Trophoblast cell (in vitro differentiated cells and primary cell): ENCODE measurements around the gene AUTS2.

ENCODE experiments used
- DNase-seq, 2 donors: peaks; one replicate each; pipeline ENCODE4 v3.0.0-alpha.2; 2016
- H2AFZ ChIP-seq: 2 replicates; pipeline ENCODE4 v1.6.1; 2013; ENCODE audit warnings: low read length, moderate library complexity, mild to moderate bottlenecking; ENCODE audit not compliant: insufficient read depth, poor library complexity
- H2AK5ac ChIP-seq: 2 replicates; pipeline ENCODE4 v1.6.1; 2013; ENCODE audit warnings: mild to moderate bottlenecking, low read length
- H2BK120ac ChIP-seq: 2 replicates; pipeline ENCODE4 v1.6.1; 2013; ENCODE audit warnings: low read length, mild to moderate bottlenecking, moderate library complexity; ENCODE audit not compliant: insufficient read depth, poor library complexity
- H2BK12ac ChIP-seq: 2 replicates; pipeline ENCODE4 v1.6.1; 2013; ENCODE audit warnings: mild to moderate bottlenecking, low read length, moderate library complexity
- H2BK5ac ChIP-seq: 2 replicates; pipeline ENCODE4 v1.6.1; 2013; ENCODE audit warnings: low read length, low read depth, moderate library complexity, mild to moderate bottlenecking; ENCODE audit not compliant: poor library complexity
- H3K14ac ChIP-seq: 2 replicates; pipeline ENCODE4 v1.6.1; 2013; ENCODE audit warnings: mild to moderate bottlenecking, low read length
- H3K18ac ChIP-seq: 2 replicates; pipeline ENCODE4 v1.6.1; 2013; ENCODE audit warnings: mild to moderate bottlenecking, low read length
- H3K23ac ChIP-seq: 2 replicates; pipeline ENCODE4 v1.6.1; 2013; ENCODE audit warnings: low read length
- H3K27ac ChIP-seq: 2 replicates; pipeline ENCODE4 v1.5.1; 2013; ENCODE audit warnings: low read depth, mild to moderate bottlenecking, inconsistent platforms, low read length, moderate library complexity
- H3K27me3 ChIP-seq: 2 replicates; pipeline ENCODE4 v1.6.1; 2013; ENCODE audit warnings: inconsistent platforms, mild to moderate bottlenecking, low read length, moderate library complexity; ENCODE audit not compliant: insufficient read depth
- H3K36me3 ChIP-seq, 2 experiments: 1 replicate in 1 of 2; 2 replicates in 1 of 2; pipeline ENCODE4 v1.6.1; 2013; ENCODE audit warnings: low read length in 2 of 2, mild to moderate bottlenecking in 2 of 2, moderate library complexity in 1 of 2; ENCODE audit not compliant: insufficient read depth in 2 of 2, control insufficient read depth in 1 of 2
- H3K4ac ChIP-seq: 2 replicates; pipeline ENCODE4 v1.6.1; 2013; ENCODE audit warnings: low read depth, mild to moderate bottlenecking, low read length, moderate library complexity
- H3K4me1 ChIP-seq, 2 experiments: 1 replicate in 1 of 2; 2 replicates in 1 of 2; pipeline ENCODE4 v1.6.1; 2013; ENCODE audit warnings: low read length in 2 of 2, mild to moderate bottlenecking in 2 of 2, moderate library complexity in 1 of 2; ENCODE audit not compliant: insufficient read depth in 2 of 2, control insufficient read depth in 1 of 2
- H3K4me2 ChIP-seq: 2 replicates; pipeline ENCODE4 v1.6.1; 2013; ENCODE audit warnings: inconsistent platforms, mild to moderate bottlenecking, low read length, moderate library complexity
- H3K4me3 ChIP-seq: 2 replicates; pipeline ENCODE4 v1.5.1; 2013; ENCODE audit warnings: mild to moderate bottlenecking, low read depth, low read length, inconsistent platforms
- H3K79me1 ChIP-seq: one replicate; pipeline ENCODE4 v1.6.1; 2013; ENCODE audit warnings: low read length
- H3K79me2 ChIP-seq: 2 replicates; pipeline ENCODE4 v1.6.1; 2013; ENCODE audit warnings: low read length, mild to moderate bottlenecking; ENCODE audit not compliant: control insufficient read depth, insufficient read depth, poor library complexity
- H3K9ac ChIP-seq: 2 replicates; pipeline ENCODE4 v1.6.1; 2013; ENCODE audit warnings: mild to moderate bottlenecking, low read length
- H3K9me3 ChIP-seq: 2 replicates; pipeline ENCODE4 v1.6.1; 2013; ENCODE audit warnings: low read depth, mild to moderate bottlenecking, control low read depth, inconsistent platforms, low read length; ENCODE audit not compliant: insufficient read depth
- H4K12ac ChIP-seq: 2 replicates; pipeline ENCODE4 v1.6.1; 2013; ENCODE audit warnings: low read depth, mild to moderate bottlenecking, low read length, moderate library complexity
- H4K8ac ChIP-seq: 2 replicates; pipeline ENCODE4 v1.6.1; 2013; ENCODE audit warnings: low read depth, mild to moderate bottlenecking, low read length, moderate library complexity
- H4K91ac ChIP-seq: one replicate; pipeline ENCODE4 v1.6.1; 2013; ENCODE audit warnings: low read depth, mild to moderate bottlenecking, low read length, moderate library complexity
- WGBS: extraction: QIAGEN DNeasy Blood & Tissue Kit; methylation state at CpG from one replicate; pipeline ENCODE4 v1.1.7; 2013; ENCODE audit warnings: missing lambda C conversion rate; ENCODE audit not compliant: insufficient read length, insufficient coverage; ENCODE audit errors: extremely low coverage; 5-methylcytosine and 5-hydroxymethylcytosine counted together

The AUTS2 gene

DNA sequence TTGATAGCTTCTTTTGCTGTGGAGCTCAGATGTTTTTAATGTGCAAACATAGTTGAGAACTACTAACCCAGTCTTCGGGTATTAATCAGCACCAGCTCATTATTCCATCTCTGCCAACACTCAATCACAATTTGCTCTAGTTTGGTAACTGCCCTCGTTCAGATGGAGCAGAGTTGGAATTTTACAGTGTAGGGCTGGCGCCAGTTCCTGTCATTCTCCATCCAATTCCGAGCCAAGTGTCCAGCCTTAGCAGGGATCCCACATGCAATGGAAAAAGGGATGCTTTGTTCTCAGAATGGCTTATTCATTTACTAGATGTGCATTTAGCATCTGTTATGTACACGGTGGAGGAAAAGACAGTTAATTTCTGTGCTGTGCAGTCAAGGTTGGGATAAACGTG, 1029.2 kb downstream of the AUTS2 start:
- H3K4me1 ChIP-seq: no peaks in the 10 kb centered on the region
- H4K91ac ChIP-seq: no peak overlapping the region
- H2BK120ac ChIP-seq: no peak overlapping the region
- no peak overlapping the region for H4K8ac ChIP-seq
- H2AK5ac ChIP-seq: no peak overlapping the region
- H3K79me1 ChIP-seq: no peaks in the 10 kb centered on the region
- no peak overlapping the region for H3K4ac ChIP-seq
- no peak overlapping the region for H2AFZ ChIP-seq
- H3K14ac ChIP-seq: no peak overlapping the region
- H3K79me2 ChIP-seq: no peaks in the 10 kb centered on the region
- H3K27ac ChIP-seq: no peak overlapping the region
- no peaks in the 10 kb centered on the region for H3K36me3 ChIP-seq
- H2BK12ac ChIP-seq: no peak overlapping the region
- H2BK5ac ChIP-seq: no peak overlapping the region
- H3K18ac ChIP-seq: no peak overlapping the region
- H3K23ac ChIP-seq: no peak overlapping the region
- no CpG with 5 or more reads among the region's 6 CpGs for WGBS
- no peak overlapping the region for H3K4me2 ChIP-seq
- no peak overlapping the region for H3K9ac ChIP-seq
- H4K12ac ChIP-seq: no peak overlapping the region
- no peaks in the 10 kb centered on the region for H3K9me3 ChIP-seq
- DNase-seq: no peak
- no peaks in the 10 kb centered on the region for H3K27me3 ChIP-seq
- H3K4me3 ChIP-seq: no peak overlapping the region

DNA sequence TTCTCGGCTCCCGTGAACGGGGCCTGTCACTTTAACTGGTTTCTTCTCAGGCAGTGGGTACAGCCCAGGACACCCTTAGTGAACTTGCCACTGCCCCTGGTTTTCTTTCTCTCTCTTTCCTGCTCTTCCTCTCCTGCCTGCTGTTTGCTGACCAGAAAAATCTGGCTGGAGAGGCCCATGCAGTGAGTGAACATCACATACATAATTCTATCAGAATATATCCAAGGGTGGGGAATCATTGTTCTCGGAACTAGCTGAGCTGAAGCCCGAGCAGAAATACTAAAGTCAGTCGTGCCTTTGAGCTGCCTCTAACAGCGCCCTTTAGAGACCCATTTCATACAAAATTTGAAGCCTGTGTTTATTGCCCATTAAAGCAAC, 1032.2 kb downstream of the AUTS2 start:
- Histone ChIP-seq H2AFZ (no peak overlapping the region), H3K14ac (no peak overlapping the region), H3K4me1 (no peaks in the 10 kb centered on the region), H3K79me1 (no peaks in the 10 kb centered on the region), H3K79me2 (no peaks in the 10 kb centered on the region), H3K36me3 (no peaks in the 10 kb centered on the region), H4K8ac (no peak overlapping the region), H3K23ac (no peak overlapping the region), H3K4me2 (no peak overlapping the region), H2BK12ac (no peak overlapping the region), H3K27ac (no peak overlapping the region), H4K12ac (no peak overlapping the region), H3K4me3 (no peak overlapping the region), H2BK120ac (no peak overlapping the region), H3K27me3 (no peaks in the 10 kb centered on the region), H2BK5ac (no peak overlapping the region), H3K18ac (no peak overlapping the region), H3K4ac (no peak overlapping the region), H4K91ac (no peak overlapping the region), H3K9me3 (no peaks in the 10 kb centered on the region), H2AK5ac (no peak overlapping the region), H3K9ac (no peak overlapping the region)
- no peak for DNase-seq
- WGBS: no CpG with 5 or more reads among the region's 7 CpGs

DNA sequence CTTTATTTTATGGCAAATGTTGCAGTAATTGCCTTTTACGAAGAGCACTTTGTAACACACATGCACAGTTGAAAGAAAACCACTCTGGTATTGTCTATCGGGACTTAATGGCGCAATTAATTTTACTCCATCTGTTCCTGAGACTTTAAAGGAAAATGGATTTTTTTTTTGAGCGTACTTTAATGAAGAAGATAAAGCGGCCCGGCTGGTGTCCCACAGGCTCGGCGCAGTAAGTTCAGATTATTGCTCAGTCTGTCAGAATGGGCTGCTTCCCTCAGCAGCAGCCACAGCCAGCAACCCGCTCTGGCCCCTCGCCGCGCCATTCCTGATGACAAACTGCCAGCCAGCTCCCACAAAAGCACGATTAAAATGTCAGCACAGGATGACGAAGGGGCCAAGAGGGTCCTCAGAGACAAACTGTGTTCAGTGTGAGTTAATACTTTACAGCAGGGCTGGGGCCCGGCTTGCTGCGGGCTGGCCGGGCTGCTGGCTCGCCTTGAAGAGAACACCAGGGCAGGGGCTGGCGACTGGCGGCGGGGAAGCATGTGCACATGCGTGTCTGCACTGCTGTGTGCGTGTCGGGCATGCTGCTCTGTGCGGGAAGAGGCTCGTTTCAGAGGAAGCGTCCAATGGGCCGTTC, 1032.7 kb downstream of the AUTS2 start:
- H3K9ac ChIP-seq: no peak overlapping the region
- H3K4ac ChIP-seq: no peak overlapping the region
- H3K23ac ChIP-seq: no peak overlapping the region
- no peak overlapping the region for H3K4me3 ChIP-seq
- no peaks in the 10 kb centered on the region for H3K79me1 ChIP-seq
- no peak overlapping the region for H3K18ac ChIP-seq
- H3K27me3 ChIP-seq: no peaks in the 10 kb centered on the region
- H3K9me3 ChIP-seq: no peaks in the 10 kb centered on the region
- no peak for DNase-seq
- H3K79me2 ChIP-seq: no peaks in the 10 kb centered on the region
- H2BK5ac ChIP-seq: no peak overlapping the region
- H4K91ac ChIP-seq: no peak overlapping the region
- no peaks in the 10 kb centered on the region for H3K4me1 ChIP-seq
- H3K4me2 ChIP-seq: no peak overlapping the region
- H2AK5ac ChIP-seq: no peak overlapping the region
- H2AFZ ChIP-seq: no peak overlapping the region
- H3K36me3 ChIP-seq: no peaks in the 10 kb centered on the region
- H3K14ac ChIP-seq: no peak overlapping the region
- H2BK12ac ChIP-seq: no peak overlapping the region
- H4K8ac ChIP-seq: no peak overlapping the region
- no peak overlapping the region for H3K27ac ChIP-seq
- no CpG with 5 or more reads among the region's 28 CpGs for WGBS
- no peak overlapping the region for H2BK120ac ChIP-seq
- H4K12ac ChIP-seq: no peak overlapping the region

DNA sequence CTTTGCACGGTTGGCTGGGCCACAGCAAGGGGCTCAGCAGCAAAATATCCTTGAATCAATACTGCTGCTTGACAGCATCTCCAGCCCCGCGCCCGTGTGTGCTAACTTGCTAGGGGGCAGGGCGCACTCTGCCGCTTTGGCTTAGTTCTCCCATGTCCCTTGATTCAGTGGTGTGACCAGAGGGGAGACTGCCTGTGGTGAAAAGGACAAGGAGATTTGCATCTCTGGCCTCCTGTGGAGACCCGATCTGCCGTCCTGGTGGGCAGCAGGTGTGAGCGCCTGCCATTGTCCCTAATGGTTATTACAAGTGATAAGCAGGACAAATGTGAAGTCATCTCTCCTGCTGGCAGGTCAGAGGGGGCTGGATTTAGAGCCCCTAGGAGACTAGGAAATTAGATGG, 1033.4 kb downstream of the AUTS2 start:
- WGBS: no CpG with 5 or more reads among the region's 9 CpGs
- Histone ChIP-seq H3K4me1 (no peaks in the 10 kb centered on the region), H4K8ac (no peak overlapping the region), H3K23ac (no peak overlapping the region), H3K18ac (no peak overlapping the region), H2BK12ac (no peak overlapping the region), H3K79me1 (no peaks in the 10 kb centered on the region), H3K14ac (no peak overlapping the region), H2BK5ac (no peak overlapping the region), H3K9ac (no peak overlapping the region), H3K4ac (no peak overlapping the region), H4K91ac (no peak overlapping the region), H3K79me2 (no peaks in the 10 kb centered on the region), H2AK5ac (no peak overlapping the region), H4K12ac (no peak overlapping the region), H3K27me3 (no peaks in the 10 kb centered on the region), H3K4me3 (no peak overlapping the region), H2BK120ac (no peak overlapping the region), H3K4me2 (no peak overlapping the region), H3K9me3 (no peaks in the 10 kb centered on the region), H3K27ac (no peak overlapping the region), H2AFZ (no peak overlapping the region), H3K36me3 (no peaks in the 10 kb centered on the region)
- DNase-seq: no peak
